Activated naive CD4-positive, alpha-beta T cell (primary cell): ENCODE results near the gene CHPF2.

Source experiments
- DNase-seq, 4 experiments: peaks; one replicate each; lab custom pipeline; 2025; lab: John Stamatoyannopoulos, UW

The CHPF2 gene

DNA sequence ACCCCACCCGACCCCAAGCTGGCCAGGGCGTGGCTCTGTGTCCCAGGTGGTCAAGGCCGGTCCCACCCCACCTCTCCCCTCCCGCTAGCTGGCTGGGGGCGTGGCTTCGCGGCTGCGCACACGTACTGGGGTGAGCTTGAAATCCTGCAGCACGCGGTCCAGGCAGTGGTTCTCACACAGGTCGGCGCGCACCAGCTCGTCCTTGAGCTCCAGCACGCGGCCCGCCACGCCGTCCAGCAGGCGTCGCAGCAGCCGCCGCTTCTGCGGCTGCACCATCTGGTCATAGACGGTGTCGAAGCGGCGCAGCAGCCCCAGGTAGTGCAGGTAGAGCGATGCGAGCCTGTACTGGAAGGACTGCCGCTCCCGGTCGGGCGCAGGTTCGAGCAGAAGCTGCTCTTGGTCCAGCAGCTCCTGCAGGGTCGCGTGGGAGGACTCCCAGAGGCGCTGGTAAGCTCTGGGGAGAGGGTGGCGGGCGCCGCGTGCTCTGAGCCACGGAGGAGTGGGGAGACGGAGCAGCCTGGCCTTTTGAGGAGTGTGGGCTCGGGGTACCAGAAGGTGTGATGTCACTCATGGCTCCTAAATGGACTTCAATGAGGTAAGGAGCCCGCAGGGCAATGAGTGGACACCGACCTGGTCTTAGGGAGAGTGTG is 27.8 kb upstream of the CHPF2 start:
- no peak for DNase-seq

DNA sequence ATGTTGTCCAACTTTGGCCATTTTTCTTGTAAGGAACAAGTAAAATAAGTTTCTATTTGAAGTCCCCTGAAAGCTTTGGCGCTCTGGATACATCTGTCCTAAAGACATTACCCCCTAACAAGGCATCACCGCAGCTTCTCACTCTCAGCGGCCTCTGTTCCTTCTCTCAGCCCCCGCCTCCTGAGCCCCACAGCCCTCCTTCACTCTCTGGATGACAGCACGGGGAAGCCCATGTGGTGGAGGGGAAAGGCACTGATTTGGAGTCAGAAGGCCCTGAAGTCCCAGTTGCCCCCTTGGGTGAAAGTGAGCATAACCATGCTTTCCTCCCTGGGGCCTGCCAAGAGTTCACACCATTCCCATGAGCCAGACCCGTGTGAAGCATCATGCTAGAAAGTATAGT is 26.6 kb upstream of the CHPF2 start:
- DNase-seq = no peak

DNA sequence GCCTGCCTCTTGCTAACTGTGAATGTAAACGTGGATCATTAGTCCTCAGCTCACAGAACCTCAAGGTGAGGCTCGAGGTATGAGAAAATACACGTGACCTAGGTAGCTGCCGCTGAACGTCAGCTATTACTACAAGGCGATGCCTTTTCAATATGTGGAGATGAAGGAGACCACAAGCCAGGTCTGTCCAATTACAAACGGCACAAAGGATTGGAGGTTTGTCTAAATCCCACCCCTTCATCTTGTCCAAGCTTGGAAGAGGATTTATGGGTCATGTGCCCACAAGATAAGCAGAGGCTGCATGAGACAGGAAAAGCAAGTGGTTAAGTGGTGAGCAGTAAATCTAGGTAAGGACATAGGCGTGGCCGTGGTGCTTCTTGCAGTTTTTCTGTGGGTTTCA is 25.4 kb upstream of the CHPF2 start:
- no peak for DNase-seq

DNA sequence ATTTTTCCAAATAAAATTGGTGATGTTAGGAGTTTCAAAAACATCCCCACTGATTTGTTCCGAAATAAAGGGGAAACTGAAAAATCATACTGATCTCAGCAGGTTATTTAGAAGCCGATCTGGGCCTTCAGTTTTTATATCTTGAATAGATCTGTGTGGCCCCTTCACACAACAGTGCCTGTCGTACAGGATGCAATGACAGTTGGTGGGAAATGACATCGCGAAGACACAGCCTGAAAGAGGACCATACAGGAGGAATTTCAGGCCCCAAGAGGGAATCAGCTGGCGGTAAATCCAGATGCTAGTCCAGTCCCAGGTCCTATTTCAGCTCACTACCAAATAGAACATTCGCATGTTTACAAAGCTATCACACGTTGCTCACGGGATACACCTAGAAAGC is 25.0 kb upstream of the CHPF2 start:
- DNase-seq = no peak

DNA sequence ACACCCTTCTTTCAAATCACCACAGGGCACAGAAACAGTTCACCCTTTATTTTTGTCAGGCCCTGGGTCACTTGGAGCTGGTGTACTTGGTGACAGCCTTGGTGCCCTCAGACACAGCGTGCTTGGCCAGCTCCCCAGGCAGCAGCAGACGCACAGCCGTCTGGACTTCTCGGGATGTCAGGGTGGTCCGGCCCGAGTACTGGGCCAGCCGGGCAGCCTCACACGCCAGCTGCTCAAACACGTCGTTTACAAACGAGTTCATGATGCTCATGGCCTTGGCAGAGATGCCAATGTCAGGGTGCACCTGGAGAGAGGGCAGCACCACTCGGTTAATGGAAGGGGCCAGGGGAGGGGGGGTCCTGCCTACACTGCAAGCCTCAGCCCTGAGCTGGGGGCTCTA is 24.5 kb upstream of the CHPF2 start:
- no peak for DNase-seq

DNA sequence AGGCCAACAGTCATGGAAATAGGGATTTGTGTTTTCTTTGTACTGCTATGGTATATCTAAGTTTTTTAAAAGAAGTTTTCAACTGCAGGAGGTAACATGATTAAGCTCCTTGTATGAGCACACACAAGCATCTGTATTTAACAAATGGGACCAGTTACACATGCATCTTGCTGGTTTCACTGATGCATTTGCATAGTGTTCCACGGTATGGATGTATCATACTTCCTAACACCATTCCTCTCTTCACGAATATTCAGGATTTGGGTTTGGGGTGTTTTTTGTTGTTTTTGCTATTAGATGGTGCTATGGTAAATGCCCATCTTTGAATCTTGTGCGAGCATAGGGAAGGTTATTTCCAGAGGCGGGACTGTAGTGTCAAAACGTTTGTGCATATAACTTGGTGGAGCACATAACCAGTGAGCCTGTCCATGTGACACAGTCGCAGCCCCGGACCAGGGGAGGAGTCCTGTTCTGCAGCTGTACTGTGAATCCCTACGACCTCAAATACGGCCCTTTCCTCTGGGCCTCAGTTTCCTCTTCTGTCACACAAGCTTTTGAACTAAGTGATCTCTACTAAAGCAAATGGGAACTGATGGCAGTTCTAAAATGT is 23.9 kb upstream of the CHPF2 start:
- DNase-seq = no peak

DNA sequence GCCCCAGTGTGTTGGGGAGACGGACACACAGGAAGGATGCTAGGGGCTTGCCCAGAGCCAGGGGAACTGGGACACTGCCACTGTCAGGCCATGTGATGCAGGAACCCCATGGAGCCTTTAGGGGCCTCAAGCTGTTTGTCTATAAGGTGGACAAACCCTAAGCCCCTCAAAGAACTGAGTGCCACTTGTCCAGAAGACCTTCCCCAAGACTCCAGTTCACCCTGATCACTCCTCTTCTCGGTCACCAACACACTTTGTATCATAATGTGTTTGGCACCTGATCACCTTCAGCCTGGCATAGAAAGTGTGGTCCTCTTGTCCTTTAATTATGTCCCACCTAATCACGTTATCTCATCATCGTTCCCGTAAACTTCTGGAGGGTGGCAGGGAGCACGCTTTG is 22.7 kb upstream of the CHPF2 start:
- no peak for DNase-seq

DNA sequence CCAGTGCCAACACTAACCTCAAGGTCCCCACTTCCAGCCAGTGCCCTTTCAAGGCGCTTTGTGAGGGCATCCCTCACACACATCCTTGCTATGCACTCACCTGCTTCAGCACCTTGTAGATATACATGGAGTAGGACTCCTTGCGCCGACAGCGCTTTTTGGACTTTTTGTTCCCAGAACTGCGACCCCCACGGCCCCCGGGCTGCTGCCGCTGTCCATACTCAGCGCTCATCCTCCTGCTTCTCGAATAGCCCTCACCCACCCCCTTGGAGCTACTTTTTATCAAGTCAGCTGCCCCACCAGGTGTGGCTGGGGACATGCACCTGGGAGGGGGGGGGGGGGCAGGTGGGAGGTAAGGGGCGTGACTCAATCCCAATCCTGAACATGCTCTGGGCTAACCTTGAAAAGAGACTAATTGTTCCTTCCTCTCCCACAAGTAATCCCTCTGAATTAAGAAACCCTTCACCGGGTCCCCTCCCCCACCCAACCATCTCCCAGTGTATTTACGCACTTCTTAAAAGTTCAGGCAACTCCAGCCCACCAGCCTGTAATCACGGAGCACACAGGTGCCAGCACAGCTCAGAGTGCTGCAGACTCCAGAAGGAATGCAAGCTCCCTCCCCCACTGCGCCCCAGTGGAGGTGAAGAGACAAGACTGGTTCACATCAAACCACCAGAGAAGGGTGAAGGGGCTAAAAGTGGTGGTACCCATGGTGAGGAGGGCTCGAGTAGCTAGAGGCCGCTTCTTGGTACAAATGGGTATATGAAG is 22.0 kb upstream of the CHPF2 start, which contains the start of gene H2BK1:
Gene H2BK1 (minus strand): TSS at position 402 of the 768 bp plus-strand sequence. CDS start 170 bp downstream, at position 232.
- DNase-seq = no peak

DNA sequence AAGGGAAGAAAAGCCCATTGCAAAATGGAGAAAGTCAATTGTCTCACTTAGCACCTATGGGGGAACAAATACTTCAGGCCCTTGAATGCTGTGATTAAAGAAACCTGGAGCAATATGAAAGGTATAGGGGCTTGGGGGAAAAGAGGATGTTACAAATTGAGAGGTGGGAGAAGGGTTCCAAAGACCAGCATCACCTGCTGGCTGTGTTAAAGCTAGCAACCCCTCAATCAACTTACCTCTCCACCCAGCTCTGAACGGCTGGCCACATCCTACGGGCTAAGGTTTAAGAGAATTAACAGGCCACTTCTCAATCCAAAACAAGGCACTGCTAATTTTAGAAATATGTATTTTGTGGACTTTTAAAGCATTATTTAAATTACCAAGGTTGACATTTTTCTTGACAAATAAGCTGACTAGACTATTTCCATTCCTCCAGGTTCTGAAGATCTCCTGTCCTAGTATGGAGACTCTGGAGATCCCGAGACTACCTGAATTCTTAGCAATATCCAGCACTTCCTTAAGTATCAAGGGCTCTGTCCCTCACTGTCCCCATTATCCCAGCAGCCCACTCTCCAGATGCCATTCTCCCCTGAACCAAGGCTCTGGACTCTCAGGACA is 21.0 kb upstream of the CHPF2 start:
- DNase-seq = no peak

DNA sequence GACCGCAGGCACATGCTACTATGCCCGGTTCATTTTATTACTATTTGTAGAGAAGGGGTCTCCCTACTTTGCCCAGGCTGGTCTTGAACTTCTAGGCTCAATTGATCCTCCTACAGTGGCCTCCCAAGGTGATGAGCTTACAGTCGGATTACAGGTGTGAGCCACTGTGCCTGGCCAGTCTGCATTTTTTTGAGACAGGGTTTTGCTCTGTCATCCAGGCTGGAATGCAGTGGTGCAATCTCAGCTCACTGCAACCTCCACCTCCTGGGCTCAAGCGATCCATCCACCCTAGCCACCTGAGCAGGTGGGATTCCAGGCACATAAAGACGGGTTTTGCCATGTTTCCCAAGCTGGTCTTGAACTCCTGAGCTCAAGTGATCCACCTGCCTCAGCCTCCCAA is 19.7 kb upstream of the CHPF2 start:
- no peak for DNase-seq

DNA sequence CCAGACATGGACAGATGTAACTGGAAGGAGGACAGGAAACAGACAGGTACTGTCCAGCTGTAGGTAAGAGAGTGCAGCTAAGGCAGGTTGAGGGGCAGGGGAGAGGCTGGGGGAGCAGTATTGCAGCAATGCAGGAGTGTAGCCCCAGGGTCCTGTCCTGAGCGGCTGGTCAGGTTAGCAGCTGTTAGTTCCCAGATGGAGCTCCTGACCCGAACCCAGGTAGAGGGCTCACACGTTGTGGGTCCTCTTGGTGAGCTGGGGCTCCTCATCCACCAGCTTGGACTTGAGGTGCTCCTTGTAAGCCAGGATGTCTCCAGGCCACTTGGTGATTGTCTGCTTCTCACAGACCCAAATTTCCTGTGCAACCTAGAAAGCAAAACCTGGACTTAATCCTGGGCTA is 18.5 kb upstream of the CHPF2 start:
- no peak for DNase-seq

DNA sequence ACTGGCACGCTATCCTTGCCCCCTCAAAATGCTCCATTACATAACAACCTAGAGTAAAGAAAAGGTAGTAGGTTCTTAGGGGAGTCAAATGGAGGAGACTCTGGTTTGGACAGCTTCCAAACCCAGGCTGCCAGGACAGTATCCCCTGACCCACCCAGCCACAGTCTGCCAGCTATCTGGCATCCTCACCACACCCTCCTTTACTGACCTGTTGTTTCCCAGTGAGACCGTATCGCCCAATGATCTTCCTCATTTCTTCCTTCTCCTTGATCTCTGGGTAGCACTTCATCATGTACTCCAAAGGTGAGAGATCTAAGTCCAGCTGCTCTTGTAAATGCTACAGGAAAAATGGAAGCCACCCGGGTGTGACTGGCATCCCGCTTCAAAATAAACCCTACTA is 16.9 kb upstream of the CHPF2 start:
- DNase-seq = no peak

DNA sequence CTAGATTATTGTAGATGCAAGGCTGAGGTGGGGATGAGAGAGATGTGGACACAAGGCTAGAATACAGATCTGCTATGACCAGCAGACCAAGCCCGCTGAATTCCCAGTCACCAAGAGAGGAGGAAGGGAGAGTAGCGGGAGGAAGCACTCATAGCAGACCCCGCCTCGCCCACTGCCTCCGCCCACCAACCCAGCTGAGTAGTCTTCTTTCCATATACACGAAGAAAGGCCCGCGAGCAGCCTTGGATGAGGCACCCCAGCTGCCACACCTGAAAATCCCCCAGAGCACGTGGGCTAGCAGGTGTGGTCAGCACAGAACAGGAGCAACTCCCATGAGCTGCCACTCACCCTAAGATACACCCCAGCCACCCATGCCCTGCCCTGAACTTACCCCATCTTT is 14.1 kb upstream of the CHPF2 start:
- DNase-seq = no peak

DNA sequence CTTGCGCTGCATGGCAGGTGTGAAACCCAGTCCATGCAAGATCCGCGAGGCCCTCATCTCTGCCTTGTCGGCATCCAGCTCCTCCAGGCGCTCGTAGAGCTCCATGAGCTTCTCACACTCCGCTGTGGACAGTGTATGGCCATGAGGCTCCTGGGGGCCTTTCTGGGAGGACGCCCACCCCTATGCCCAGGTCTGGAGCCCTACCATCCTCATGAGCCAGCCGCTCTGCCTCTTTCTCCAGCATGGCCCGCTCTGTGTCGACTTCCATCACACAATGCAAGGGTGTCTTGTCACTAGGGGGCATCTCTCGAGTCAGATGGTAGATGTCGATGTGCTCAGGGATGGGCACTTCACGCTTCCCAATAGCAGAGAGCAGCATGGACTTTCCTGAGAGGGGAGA is 8.6 kb upstream of the CHPF2 start:
- no peak for DNase-seq

DNA sequence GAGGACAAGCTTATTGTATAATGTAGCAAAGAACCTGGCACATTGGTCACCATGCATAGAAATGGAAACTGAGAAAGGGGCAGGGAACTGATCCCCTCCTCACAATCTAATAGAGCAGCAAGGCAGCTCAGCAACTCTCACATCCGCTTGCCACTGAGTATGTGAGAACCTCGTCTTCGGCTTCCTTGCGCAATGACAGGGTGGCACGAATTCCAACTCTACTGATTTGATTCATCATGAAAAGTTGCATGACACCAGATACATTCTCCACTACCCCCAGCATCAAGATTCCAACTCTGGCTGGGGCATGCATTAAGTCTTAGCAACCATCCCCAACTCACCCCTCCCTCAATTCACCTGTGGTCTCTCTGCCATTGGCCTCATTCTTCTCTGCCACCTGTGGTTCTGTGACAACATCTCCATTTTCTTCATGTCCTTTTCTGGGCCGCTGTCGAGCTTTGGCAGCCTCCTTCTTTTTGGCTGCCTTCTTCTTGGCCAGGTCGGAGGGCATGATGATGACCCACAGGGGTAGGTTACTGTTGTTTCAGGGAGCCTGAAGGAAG is 6.3 kb upstream of the CHPF2 start:
- DNase-seq = no peak

DNA sequence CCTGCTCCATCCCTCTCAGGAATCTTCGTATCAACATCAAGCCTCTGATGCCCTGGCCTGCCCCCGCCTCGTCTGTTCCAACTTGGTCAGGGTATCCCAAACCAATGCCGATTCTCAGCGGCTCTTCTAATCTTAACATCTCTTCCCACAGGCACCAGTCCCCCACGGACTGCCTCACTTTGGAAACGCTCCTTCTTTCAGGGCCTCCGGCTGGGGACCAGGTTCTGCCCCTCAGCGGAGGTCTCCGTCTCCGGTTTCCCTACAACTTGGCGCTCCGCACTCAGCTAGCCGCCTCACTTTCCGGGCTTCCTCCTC is 5.8 kb upstream of the CHPF2 start:
- no peak for DNase-seq

DNA sequence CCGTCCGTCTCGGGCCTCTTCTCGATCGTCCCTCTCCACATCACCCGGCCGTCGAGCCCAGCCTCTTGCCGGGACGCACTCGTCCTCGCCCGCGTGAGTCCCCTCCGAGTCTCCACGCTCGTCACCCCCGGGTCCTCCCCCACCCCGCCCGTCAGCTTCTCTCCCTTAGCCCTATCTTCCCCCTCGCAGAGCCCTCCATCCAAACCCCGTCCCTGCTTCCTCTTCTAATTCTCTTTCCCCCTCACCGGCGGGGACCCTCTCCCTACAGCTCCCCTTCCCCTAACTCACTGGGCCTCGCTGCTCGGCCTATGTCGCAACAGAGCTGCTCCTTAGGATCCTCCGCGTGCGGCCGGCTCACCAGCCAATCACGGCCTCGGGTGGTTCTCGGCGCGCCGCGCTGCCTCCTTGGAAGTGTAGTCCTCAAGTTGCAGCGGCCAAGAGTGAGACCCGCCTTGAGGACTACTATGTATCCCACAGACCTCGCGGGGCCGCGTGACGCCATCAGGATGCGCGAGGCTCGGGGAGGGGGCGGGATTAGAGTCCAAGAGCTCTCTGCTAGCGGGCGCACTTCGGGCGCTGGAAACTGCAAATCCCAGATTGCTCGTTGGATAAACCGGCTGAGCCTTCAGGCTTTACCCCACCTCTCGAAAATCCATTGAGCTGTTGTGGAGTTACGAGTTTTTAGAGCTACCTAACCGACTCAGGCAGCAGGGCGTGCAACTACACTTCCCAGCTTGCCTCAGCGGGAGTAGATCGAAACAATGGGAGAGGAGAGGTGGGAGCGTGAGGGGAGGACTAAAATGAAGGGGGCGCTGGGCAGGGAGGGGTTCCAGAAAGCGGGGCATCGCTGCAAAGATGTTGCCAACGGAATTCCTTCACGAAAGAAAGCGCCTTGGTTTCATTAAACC is 5.2 kb upstream of the CHPF2 start, which contains the start of gene ABCF2:
Gene ABCF2 (minus strand): TSS at position 331 of the 908 bp plus-strand sequence. CDS start 747 bp downstream, outside the sequence.
- DNase-seq = peak; percentile 90 to 98 (median 96)

DNA sequence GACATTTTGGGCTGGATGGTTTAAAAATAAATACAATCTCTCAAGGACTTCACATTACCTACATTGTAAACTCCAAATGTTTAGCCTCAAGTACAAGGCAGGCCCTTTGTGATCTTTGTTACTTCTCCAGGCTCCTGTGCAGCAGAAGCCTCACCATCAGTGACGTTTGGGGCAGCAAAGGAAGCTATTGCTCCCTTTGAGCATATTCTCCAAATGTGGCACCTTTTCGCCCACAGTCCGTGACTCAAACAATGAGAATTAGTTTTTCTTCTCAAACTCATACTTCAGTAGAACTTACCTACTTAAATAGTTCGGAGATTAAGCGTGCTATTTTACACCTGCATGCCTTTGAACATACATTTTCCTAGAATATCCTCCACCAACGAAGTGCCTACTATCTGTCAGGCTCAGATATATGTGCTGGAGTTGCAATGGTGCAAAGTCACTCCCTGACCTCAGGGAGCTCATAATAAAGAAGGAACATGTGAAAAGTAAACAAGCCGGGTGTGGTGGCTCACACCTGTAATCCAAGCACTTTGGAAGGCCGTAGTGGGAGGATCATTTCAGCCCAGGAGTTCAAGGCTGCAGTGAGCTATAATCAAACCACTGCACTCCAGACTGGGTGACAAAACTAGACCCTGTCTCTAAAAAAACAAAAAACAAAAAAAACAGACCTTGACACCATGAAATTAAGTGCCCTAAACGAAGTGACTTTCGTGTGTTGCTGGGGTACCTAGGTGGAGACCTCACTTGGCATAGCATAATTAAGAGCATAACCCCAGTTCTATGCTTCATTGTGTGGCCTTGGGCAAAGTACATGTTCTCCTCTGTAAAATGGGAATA is 4.0 kb upstream of the CHPF2 start:
- DNase-seq = no peak

DNA sequence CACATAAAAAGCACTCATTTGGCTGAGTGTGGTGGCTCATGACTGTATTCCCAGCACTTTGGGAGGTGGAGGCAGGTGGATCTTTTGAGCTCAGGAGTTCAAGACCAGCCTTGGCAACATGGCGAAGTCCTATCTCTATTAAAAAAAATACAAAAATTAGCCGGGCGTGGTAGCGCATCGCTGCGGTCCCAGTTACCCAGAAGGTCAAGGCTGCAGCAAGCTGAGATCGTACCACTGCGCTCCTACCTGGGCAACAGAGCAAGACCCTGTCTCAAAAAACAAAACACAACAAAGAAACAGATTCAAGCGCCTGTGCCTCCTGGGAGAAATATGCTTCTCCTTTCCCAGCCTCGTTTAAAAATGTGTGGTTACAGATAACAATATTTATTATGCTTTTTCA is 3.0 kb upstream of the CHPF2 start:
- no peak for DNase-seq

DNA sequence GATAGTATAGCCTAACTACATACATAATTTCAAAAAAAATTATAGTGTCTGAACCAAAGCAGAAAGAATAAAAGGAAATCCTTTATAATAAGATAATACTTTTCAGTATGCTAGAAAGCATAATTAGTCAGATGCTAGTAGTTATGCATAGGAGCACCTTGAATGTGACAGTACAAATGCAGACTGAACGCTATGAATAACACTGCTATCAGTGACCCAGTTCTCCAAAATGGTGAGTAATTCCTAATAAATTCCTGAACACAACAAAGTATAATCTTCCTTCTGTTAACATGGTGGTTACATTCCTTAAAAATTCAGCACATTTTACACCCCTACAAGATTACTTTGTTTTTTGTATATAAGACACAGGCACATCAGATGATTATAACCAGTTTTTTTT is 1.2 kb upstream of the CHPF2 start:
- DNase-seq = no peak
